ENCODE data around the gene NMRK2.

The NMRK2 gene

GRCh38 chr19:3904233-3904632 lies 28.6 kb upstream of the NMRK2 start:
- DNase-seq (ENCODE audit: insufficient read length, low spot score): no peak
- no peak for TF ChIP-seq POLR2AphosphoS5 (IDR thresholded peaks at IDR 0.05; ENCODE audit: low read depth, low read length)
- FAIRE-seq: no peak

DNA sequence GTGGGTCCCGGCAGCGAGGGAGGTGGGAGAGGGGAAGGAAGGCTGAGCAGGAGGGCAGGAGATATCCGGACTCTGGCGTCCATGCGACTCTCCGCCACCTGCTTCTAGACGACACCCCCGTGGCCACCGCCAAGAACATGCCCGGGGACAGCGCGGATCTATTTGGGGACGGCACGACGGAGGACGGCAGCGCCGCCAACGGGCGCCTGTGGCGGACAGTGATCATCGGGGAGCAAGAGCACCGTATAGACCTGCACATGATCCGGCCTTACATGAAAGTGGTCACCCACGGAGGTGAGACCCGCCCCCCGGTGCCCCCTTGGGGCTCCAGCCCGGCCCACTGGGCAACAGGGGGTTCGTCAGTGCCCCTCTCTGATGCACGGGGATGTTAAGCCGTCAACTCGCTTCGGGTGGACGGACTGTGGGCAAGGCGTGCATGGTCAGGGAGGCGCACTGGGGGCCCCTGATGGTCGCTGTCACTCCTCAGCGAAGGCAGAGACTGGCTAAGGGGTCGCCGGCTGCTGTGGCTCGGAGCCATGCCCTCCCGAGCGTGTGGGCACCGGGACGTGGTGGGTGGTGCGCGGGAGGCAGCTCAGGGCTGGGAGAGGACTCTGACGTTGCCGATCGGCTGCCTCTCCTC lies 25.1 kb upstream of the NMRK2 start:
- TF ChIP-seq POLR2AphosphoS5 (IDR thresholded peaks at IDR 0.05; ENCODE audit: low read depth, low read length) (no peak), TAF1 (IDR thresholded peaks at IDR 0.05; ENCODE audit: low read depth, low read length) (no peak), POLR2A (IDR thresholded peaks at IDR 0.05; ENCODE audit: low read depth, low read length) (no peak), POU2F2 (IDR thresholded peaks at IDR 0.05; ENCODE audit: low read depth, low read length) (no peak), SPI1 (IDR thresholded peaks at IDR 0.05; ENCODE audit: low read depth, low read length) (no peak), PAX5 (IDR thresholded peaks at IDR 0.05; ENCODE audit: insufficient read depth, low read length, severe bottlenecking) (no peak)
- FAIRE-seq: no peak
- DNase-seq (ENCODE audit: insufficient read length, low spot score): no peak

GRCh38 chr19:3908266-3909054 lies 24.4 kb upstream of the NMRK2 start:
- TF ChIP-seq POLR2A (IDR thresholded peaks at IDR 0.05; ENCODE audit: low read depth, low read length) (no peak), PAX5 (IDR thresholded peaks at IDR 0.05; ENCODE audit: insufficient read depth, low read length, severe bottlenecking) (no peak), POLR2AphosphoS5 (IDR thresholded peaks at IDR 0.05; ENCODE audit: low read depth, low read length) (no peak), SPI1 (IDR thresholded peaks at IDR 0.05; ENCODE audit: low read depth, low read length) (no peak), TAF1 (IDR thresholded peaks at IDR 0.05; ENCODE audit: low read depth, low read length) (no peak), POU2F2 (IDR thresholded peaks at IDR 0.05; ENCODE audit: low read depth, low read length) (no peak)
- DNase-seq (ENCODE audit: insufficient read length, low spot score): no peak
- no peak for FAIRE-seq

GRCh38 chr19:3910105-3910504 lies 22.8 kb upstream of the NMRK2 start:
- TF ChIP-seq POU2F2 (IDR thresholded peaks at IDR 0.05; ENCODE audit: low read depth, low read length) (no peak), TAF1 (IDR thresholded peaks at IDR 0.05; ENCODE audit: low read depth, low read length) (no peak), PAX5 (IDR thresholded peaks at IDR 0.05; ENCODE audit: insufficient read depth, low read length, severe bottlenecking) (no peak), SPI1 (IDR thresholded peaks at IDR 0.05; ENCODE audit: low read depth, low read length) (no peak), POLR2AphosphoS5 (IDR thresholded peaks at IDR 0.05; ENCODE audit: low read depth, low read length) (no peak), POLR2A (IDR thresholded peaks at IDR 0.05; ENCODE audit: low read depth, low read length) (no peak)
- DNase-seq (ENCODE audit: insufficient read length, low spot score): no peak
- FAIRE-seq: no peak

- FAIRE-seq: no peak
- no peak for TF ChIP-seq PAX5 (IDR thresholded peaks at IDR 0.05; ENCODE audit: insufficient read depth, low read length, severe bottlenecking)
- no peak for TF ChIP-seq POLR2A (IDR thresholded peaks at IDR 0.05; ENCODE audit: low read depth, low read length)
- no peak for TF ChIP-seq POLR2AphosphoS5 (IDR thresholded peaks at IDR 0.05; ENCODE audit: low read depth, low read length)
- TF ChIP-seq POU2F2 (IDR thresholded peaks at IDR 0.05; ENCODE audit: low read depth, low read length): no peak
- TF ChIP-seq SPI1 (IDR thresholded peaks at IDR 0.05; ENCODE audit: low read depth, low read length): no peak
- no peak for TF ChIP-seq TAF1 (IDR thresholded peaks at IDR 0.05; ENCODE audit: low read depth, low read length)
- no peak for DNase-seq (ENCODE audit: insufficient read length, low spot score)
Measured at GRCh38 chr19:3914199-3914598, 18.7 kb upstream of the NMRK2 start.

- no peak for TF ChIP-seq POLR2AphosphoS5 (IDR thresholded peaks at IDR 0.05; ENCODE audit: low read depth, low read length)
- no peak for TF ChIP-seq TAF1 (IDR thresholded peaks at IDR 0.05; ENCODE audit: low read depth, low read length)
- no peak for TF ChIP-seq PAX5 (IDR thresholded peaks at IDR 0.05; ENCODE audit: insufficient read depth, low read length, severe bottlenecking)
- no peak for DNase-seq (ENCODE audit: insufficient read length, low spot score)
- no peak for FAIRE-seq
Measured at GRCh38 chr19:3916033-3916432, 16.8 kb upstream of the NMRK2 start.

- FAIRE-seq: no peak
- no peak for DNase-seq (ENCODE audit: insufficient read length, low spot score)
- no peak for TF ChIP-seq PAX5 (IDR thresholded peaks at IDR 0.05; ENCODE audit: insufficient read depth, low read length, severe bottlenecking)
Measured at GRCh38 chr19:3919793-3920192, 13.1 kb upstream of the NMRK2 start.

DNA sequence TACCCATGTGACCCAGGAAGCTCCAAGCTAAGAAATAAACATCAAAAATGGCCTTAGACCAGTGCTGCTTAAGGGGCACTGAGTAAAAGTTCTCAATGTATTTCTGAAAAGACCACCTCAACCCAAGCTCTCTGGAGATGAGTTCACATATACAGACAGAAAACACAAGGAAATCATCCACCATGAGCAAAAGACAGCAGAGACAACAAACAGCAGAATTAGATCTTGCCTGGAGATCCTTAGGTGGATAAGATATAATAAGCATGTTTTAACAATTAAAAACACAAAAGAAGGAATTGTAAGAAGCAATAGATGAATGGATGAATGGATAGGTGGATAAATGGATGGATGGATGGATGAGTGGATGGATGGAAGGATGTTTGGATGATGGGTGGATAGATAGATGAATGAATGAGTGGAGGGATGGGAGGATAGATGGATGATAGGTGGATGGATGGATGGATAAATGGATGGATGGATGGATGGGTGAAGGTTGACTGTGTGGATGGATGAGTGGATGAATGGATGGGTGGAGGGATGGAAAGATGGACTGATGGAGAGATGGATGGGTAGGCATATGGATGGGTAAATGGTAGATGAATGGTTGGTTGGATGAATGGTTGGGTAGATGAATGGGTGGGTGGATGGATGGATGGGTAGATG lies 9.6 kb upstream of the NMRK2 start:
- FAIRE-seq: no peak
- no peak for DNase-seq (ENCODE audit: insufficient read length, low spot score)

GRCh38 chr19:3923912-3924311 lies 9.0 kb upstream of the NMRK2 start:
- FAIRE-seq (no peak), DNase-seq (ENCODE audit: insufficient read length, low spot score) (no peak)
- TF ChIP-seq POLR2AphosphoS5 (IDR thresholded peaks at IDR 0.05; ENCODE audit: low read depth, low read length) (no peak), PAX5 (IDR thresholded peaks at IDR 0.05; ENCODE audit: insufficient read depth, low read length, severe bottlenecking) (no peak), POLR2A (IDR thresholded peaks at IDR 0.05; ENCODE audit: low read depth, low read length) (no peak), POU2F2 (IDR thresholded peaks at IDR 0.05; ENCODE audit: low read depth, low read length) (no peak), TAF1 (IDR thresholded peaks at IDR 0.05; ENCODE audit: low read depth, low read length) (no peak), SPI1 (IDR thresholded peaks at IDR 0.05; ENCODE audit: low read depth, low read length) (no peak)

More for the DNA sequence above, 9.6 kb upstream of the NMRK2 start:
- TF ChIP-seq SPI1 (IDR thresholded peaks at IDR 0.05; ENCODE audit: low read depth, low read length) (no peak), POU2F2 (IDR thresholded peaks at IDR 0.05; ENCODE audit: low read depth, low read length) (no peak), TAF1 (IDR thresholded peaks at IDR 0.05; ENCODE audit: low read depth, low read length) (no peak), POLR2AphosphoS5 (IDR thresholded peaks at IDR 0.05; ENCODE audit: low read depth, low read length) (no peak), PAX5 (IDR thresholded peaks at IDR 0.05; ENCODE audit: insufficient read depth, low read length, severe bottlenecking) (no peak), POLR2A (IDR thresholded peaks at IDR 0.05; ENCODE audit: low read depth, low read length) (no peak)

- no peak for DNase-seq (ENCODE audit: insufficient read length, low spot score)
- FAIRE-seq: no peak
- TF ChIP-seq POU2F2 (IDR thresholded peaks at IDR 0.05; ENCODE audit: low read depth, low read length): no peak
- TF ChIP-seq TAF1 (IDR thresholded peaks at IDR 0.05; ENCODE audit: low read depth, low read length): no peak
- TF ChIP-seq PAX5 (IDR thresholded peaks at IDR 0.05; ENCODE audit: insufficient read depth, low read length, severe bottlenecking): no peak
Measured at GRCh38 chr19:3931041-3931440, 1.8 kb upstream of the NMRK2 start.

All from GM12891 (cell line).